SK-N-SH treated with all-trans-retinoic acid at 6 μM for 48 hours (cell line): ENCODE results near the gene C11orf52.

Experiments used
- ATAC-seq: fragments of 200-7000 bp; cut with Tn5 transposase; 3 replicates; pipeline ENCODE4 v1.9.1; 2020; ENCODE audit warnings: mild to moderate bottlenecking, moderate library complexity
- BACH2 ChIP-seq: fragments of 250-450 bp; sonication (Bioruptor Pico); IDR thresholded peaks from 2 replicates; pipeline ENCODE4 v1.9.0; 2021; ENCODE audit warnings: mild to moderate bottlenecking, borderline replicate concordance
- CSDC2 ChIP-seq: fragments of 250-450 bp; sonication (Bioruptor Pico); IDR thresholded peaks from 2 replicates; pipeline ENCODE4 v1.5.0; 2020; ENCODE audit warnings: mild to moderate bottlenecking, moderate library complexity
- CSRNP3 ChIP-seq: fragments of 250-450 bp; sonication (Bioruptor Pico); IDR thresholded peaks from 2 replicates; pipeline ENCODE4 v1.5.1; 2021; ENCODE audit warnings: mild to moderate bottlenecking, moderate library complexity
- ESRRG ChIP-seq: fragments of 250-450 bp; sonication (Bioruptor Pico); IDR thresholded peaks from 2 replicates; pipeline ENCODE4 v1.6.1; 2021; ENCODE audit warnings: mild to moderate bottlenecking
- ISL1 ChIP-seq: fragments of 250-450 bp; sonication (Bioruptor Pico); IDR thresholded peaks from 2 replicates; pipeline ENCODE4 v2.1.2; 2022; ENCODE audit warnings: mild to moderate bottlenecking, moderate library complexity
- OSR1 ChIP-seq: fragments of 250-450 bp; sonication (Bioruptor Pico); IDR thresholded peaks from 2 replicates; pipeline ENCODE4 v1.8.0; 2022; ENCODE audit warnings: moderate library complexity, mild to moderate bottlenecking, inconsistent platforms
- PATZ1 ChIP-seq: fragments of 250-450 bp; sonication (Bioruptor Pico); IDR thresholded peaks from 2 replicates; pipeline ENCODE4 v1.8.0; 2020; ENCODE audit warnings: mild to moderate bottlenecking, moderate library complexity, borderline replicate concordance
- POU6F1 ChIP-seq: fragments of 250-450 bp; sonication (Bioruptor Pico); IDR thresholded peaks from 2 replicates; pipeline ENCODE4 v1.8.0; 2021; ENCODE audit warnings: low read depth, mild to moderate bottlenecking, moderate library complexity, borderline replicate concordance
- PPARA ChIP-seq: fragments of 250-450 bp; sonication (Bioruptor Pico); IDR thresholded peaks from 2 replicates; pipeline ENCODE4 v1.5.0; 2020; ENCODE audit warnings: mild to moderate bottlenecking, borderline replicate concordance
- RARB ChIP-seq: fragments of 250-450 bp; sonication (Bioruptor Pico); IDR thresholded peaks from 2 replicates; pipeline ENCODE4 v1.8.0; 2021; ENCODE audit warnings: mild to moderate bottlenecking, moderate library complexity
- SNAI2 ChIP-seq: fragments of 250-450 bp; sonication (Bioruptor Pico); IDR thresholded peaks from 2 replicates; pipeline ENCODE4 v1.5.0; 2020; ENCODE audit warnings: mild to moderate bottlenecking, moderate library complexity
- TCF4 ChIP-seq: fragments of 250-450 bp; sonication (Bioruptor Pico); IDR thresholded peaks from 2 replicates; pipeline ENCODE4 v1.8.0; 2021; ENCODE audit warnings: mild to moderate bottlenecking, moderate library complexity, borderline replicate concordance
- TOX ChIP-seq: fragments of 250-450 bp; sonication (Bioruptor Pico); IDR thresholded peaks from 2 replicates; pipeline ENCODE4 v1.8.0; 2021; ENCODE audit warnings: mild to moderate bottlenecking, moderate library complexity, borderline replicate concordance
- ZFP30 ChIP-seq: fragments of 450-650 bp; formaldehyde crosslinking; IDR thresholded peaks from 2 replicates; pipeline ENCODE4 v1.5.0; 2022; ENCODE audit warnings: mild to moderate bottlenecking, moderate library complexity
- ZNF70 ChIP-seq: fragments of 450-650 bp; formaldehyde crosslinking; IDR thresholded peaks from 2 replicates; pipeline ENCODE4 v1.5.0; 2020; ENCODE audit warnings: mild to moderate bottlenecking, moderate library complexity
- ZNF8 ChIP-seq: fragments of 450-650 bp; formaldehyde crosslinking; IDR thresholded peaks from 2 replicates; pipeline ENCODE4 v1.5.0; 2020; ENCODE audit warnings: mild to moderate bottlenecking, moderate library complexity
- TF ChIP-seq, protein P1 (sequence below): fragments of 250-450 bp; sonication (Bioruptor Pico); IDR thresholded peaks from 2 replicates; pipeline ENCODE4 v1.5.1; 2020; ENCODE audit warnings: low read depth, mild to moderate bottlenecking, moderate library complexity

C11orf52 gene

DNA sequence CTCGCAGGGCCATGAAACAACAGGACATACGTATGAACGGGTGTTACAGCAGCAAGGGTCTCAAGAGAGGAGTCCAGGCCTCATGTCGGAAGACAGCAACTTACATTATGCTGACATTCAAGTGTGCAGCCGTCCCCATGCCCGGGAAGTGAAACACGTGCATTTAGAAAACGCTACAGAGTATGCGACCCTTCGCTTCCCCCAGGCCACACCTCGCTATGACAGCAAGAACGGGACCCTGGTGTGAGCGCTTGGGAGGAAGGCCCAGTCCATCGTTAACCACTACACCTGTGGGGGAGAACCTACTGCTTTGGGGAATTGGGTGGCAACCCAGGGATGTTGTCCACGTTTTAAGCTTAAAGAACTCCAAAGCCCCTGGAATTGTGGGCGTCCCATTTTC, 7.2 kb downstream of the C11orf52 start:
- ATAC-seq = no peak
- TF ChIP-seq POU6F1 (CRISPR knock-in tag) (no peak), TOX (CRISPR knock-in tag) (no peak), CSRNP3 (CRISPR knock-in tag) (no peak), ISL1 (CRISPR knock-in tag) (no peak), PATZ1 (CRISPR knock-in tag) (no peak), TCF4 (CRISPR knock-in tag) (no peak), OSR1 (no peak), ESRRG (no peak)
- TF ChIP-seq, all 23 proteins: peak for 0

DNA sequence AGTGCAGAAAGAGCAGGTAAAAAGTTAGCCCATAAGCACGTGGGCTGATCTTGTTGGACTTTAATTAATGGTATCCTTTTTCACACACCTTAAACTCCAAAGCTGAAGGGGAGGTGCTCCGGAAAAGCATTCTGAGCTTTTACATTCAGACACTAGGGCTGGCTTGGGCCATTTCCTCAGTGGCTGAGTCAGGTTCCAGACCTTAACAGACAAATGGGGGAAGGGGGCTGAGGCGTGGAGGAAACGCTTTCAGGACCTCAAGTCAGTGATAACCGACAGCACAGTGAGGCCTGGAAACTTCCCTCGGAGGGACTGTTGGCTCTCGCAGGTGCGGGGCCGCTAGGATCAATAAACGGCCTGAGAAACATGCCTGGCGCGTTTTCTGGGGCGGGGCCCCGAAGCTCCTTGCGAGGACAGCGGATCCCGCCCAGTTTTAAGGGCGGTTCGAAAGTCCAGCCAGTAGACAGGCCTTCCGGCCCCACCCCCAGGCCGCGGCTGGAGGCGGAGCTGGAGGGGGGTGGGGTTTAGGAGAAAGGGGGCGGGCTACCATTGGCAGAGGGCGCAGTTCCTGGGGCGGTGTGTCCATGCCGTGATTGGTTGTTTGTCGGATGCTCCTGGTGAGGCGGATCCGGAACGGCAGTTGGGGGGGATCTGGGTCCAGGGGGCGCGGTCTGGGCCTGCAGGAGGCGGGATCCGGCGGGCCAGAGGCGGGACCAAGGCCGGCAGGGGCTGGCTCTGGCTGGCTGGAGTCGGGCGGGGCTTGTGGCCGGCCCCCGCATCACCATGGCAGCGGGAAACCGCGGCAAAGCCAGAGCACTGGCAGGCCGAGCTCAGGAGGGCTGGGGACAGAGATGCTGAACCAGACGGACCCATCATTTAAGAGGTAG, 8.0 kb downstream of the C11orf52 start:
- ATAC-seq = peak; percentile 95
- no peak for TF ChIP-seq TCF4 (CRISPR knock-in tag)
- no peak for TF ChIP-seq POU6F1 (CRISPR knock-in tag)
- TF ChIP-seq CSRNP3 (CRISPR knock-in tag) = no peak
- TF ChIP-seq PPARA (CRISPR knock-in tag) = no peak
- no peak for TF ChIP-seq PATZ1 (CRISPR knock-in tag)
- no peak for TF ChIP-seq ISL1 (CRISPR knock-in tag)
- no peak for TF ChIP-seq ZNF8 (CRISPR knock-in tag)
- no peak for TF ChIP-seq SNAI2
- TF ChIP-seq BACH2 = no peak
- no peak for TF ChIP-seq RARB (CRISPR knock-in tag)
- no peak for TF ChIP-seq ZNF70 (CRISPR knock-in tag)
- no peak for TF ChIP-seq CSDC2
- no peak for TF ChIP-seq ESRRG
- TF ChIP-seq, protein P1, sequence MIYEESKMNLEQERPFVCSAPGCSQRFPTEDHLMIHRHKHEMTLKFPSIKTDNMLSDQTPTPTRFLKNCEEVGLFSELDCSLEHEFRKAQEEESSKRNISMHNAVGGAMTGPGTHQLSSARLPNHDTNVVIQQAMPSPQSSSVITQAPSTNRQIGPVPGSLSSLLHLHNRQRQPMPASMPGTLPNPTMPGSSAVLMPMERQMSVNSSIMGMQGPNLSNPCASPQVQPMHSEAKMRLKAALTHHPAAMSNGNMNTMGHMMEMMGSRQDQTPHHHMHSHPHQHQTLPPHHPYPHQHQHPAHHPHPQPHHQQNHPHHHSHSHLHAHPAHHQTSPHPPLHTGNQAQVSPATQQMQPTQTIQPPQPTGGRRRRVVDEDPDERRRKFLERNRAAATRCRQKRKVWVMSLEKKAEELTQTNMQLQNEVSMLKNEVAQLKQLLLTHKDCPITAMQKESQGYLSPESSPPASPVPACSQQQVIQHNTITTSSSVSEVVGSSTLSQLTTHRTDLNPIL (CRISPR knock-in tag) = no peak
- TF ChIP-seq ZFP30 (CRISPR knock-in tag) = no peak
